WERI-Rb-1 (cell line): ENCODE measurements around the gene MCOLN1.
A peak's percentile ranks its signal among the peaks of the same experiment; 100 is the strongest.

Experiments
- DNase-seq: peaks from one replicate; pipeline ENCODE4 v3.0.0-alpha.2; 2020
- H3K27ac ChIP-seq: fragments of 250-450 bp; sonication (Bioruptor Pico); 2 replicates; pipeline ENCODE4 v1.5.1; 2020; ENCODE audit warnings: mild to moderate bottlenecking, moderate library complexity
- H3K27me3 ChIP-seq: fragments of 250-450 bp; sonication (Bioruptor Pico); 2 replicates; pipeline ENCODE4 v1.5.1; 2021; ENCODE audit warnings: mild to moderate bottlenecking, low read depth, moderate library complexity; ENCODE audit not compliant: insufficient read depth, severe bottlenecking
- H3K36me3 ChIP-seq: fragments of 250-450 bp; sonication (Bioruptor Pico); 2 replicates; pipeline ENCODE4 v1.5.1; 2020; ENCODE audit warnings: mild to moderate bottlenecking, moderate library complexity
- H3K4me3 ChIP-seq: 2 replicates; pipeline ENCODE4 v1.5.1; 2011; ENCODE audit warnings: low read depth, mild to moderate bottlenecking, control low read depth, low read length
- H3K9me3 ChIP-seq: fragments of 250-450 bp; sonication (Bioruptor Pico); 2 replicates; pipeline ENCODE4 v1.5.1; 2021; ENCODE audit warnings: mild to moderate bottlenecking, moderate library complexity; ENCODE audit not compliant: severe bottlenecking
- CTCF ChIP-seq: IDR thresholded peaks from 2 replicates; pipeline ENCODE4 v1.5.1; 2011; ENCODE audit warnings: low read depth, mild to moderate bottlenecking, control low read depth, inconsistent platforms, low read length

The MCOLN1 gene

GRCh38 chr19:7522072-7522922, at the start of gene MCOLN1:
Gene MCOLN1 (plus strand): TSS chr19:7522624. CDS start chr19:7522751, 127 bp downstream.
- Histone ChIP-seq H3K4me3 (peak within 1 kb of the TSS; percentile 59), H3K36me3 (peaks cover 3% of the 10 kb centered on the region), H3K9me3 (no peaks in the 10 kb centered on the region), H3K27me3 (peaks cover 11% of the 10 kb centered on the region), H3K27ac (no peak within 1 kb of the TSS; the same call in none of the 2 replicates)
- TF ChIP-seq CTCF: no peak
- DNase-seq: peak; percentile 98

GRCh38 chr19:7475665-7476064, 46.8 kb upstream of the MCOLN1 start:
- no peak for TF ChIP-seq CTCF
- Histone ChIP-seq H3K27me3 (no peaks in the 10 kb centered on the region), H3K27ac (no peak overlapping the region), H3K9me3 (no peaks in the 10 kb centered on the region), H3K4me3 (no peak overlapping the region), H3K36me3 (no peaks in the 10 kb centered on the region; the same call in 1 of the 2 replicates)
- DNase-seq: no peak

GRCh38 chr19:7476241-7476640, 46.2 kb upstream of the MCOLN1 start:
- peaks cover 2% of the 10 kb centered on the region for H3K9me3 ChIP-seq
- H3K36me3 ChIP-seq: no peaks in the 10 kb centered on the region; the same call in 1 of the 2 replicates
- no peak for DNase-seq
- H3K27ac ChIP-seq: no peak overlapping the region
- TF ChIP-seq CTCF: no peak
- H3K27me3 ChIP-seq: no peaks in the 10 kb centered on the region
- H3K4me3 ChIP-seq: no peak overlapping the region

- H3K27me3 ChIP-seq: no peaks in the 10 kb centered on the region
- no peak for DNase-seq
- peaks cover 5% of the 10 kb centered on the region for H3K9me3 ChIP-seq
- no peak for TF ChIP-seq CTCF
- H3K4me3 ChIP-seq: no peak overlapping the region
- no peaks in the 10 kb centered on the region; the same call in 1 of the 2 replicates for H3K36me3 ChIP-seq
- H3K27ac ChIP-seq: no peak overlapping the region
Measured at GRCh38 chr19:7476777-7477494, 45.5 kb upstream of the MCOLN1 start.

- H3K27me3 ChIP-seq: no peaks in the 10 kb centered on the region
- H3K36me3 ChIP-seq: no peaks in the 10 kb centered on the region
- H3K27ac ChIP-seq: no peak overlapping the region
- no peak for TF ChIP-seq CTCF
- no peak for DNase-seq
- H3K4me3 ChIP-seq: no peak overlapping the region
- peaks cover 5% of the 10 kb centered on the region for H3K9me3 ChIP-seq
Measured at GRCh38 chr19:7477758-7478157, 44.7 kb upstream of the MCOLN1 start.
